Breast epithelium (tissue), 3 donors: ENCODE results near the gene ELMO2.

Experiments
- CTCF ChIP-seq, 3 donors: fragments of 450-650 bp; IDR thresholded peaks; one replicate each; pipeline ENCODE4 v1.5.1; 2016 to 2017; ENCODE audit warnings: antibody characterized with exemption in 3 of 3, mild to moderate bottlenecking in 3 of 3, moderate library complexity in 3 of 3
- POLR2AphosphoS5 ChIP-seq, 3 donors: sonication (generic); formaldehyde crosslinking; IDR thresholded peaks; one replicate each; pipeline ENCODE4 v1.6.1; 2017; ENCODE audit warnings: antibody characterized with exemption in 3 of 3

DNA sequence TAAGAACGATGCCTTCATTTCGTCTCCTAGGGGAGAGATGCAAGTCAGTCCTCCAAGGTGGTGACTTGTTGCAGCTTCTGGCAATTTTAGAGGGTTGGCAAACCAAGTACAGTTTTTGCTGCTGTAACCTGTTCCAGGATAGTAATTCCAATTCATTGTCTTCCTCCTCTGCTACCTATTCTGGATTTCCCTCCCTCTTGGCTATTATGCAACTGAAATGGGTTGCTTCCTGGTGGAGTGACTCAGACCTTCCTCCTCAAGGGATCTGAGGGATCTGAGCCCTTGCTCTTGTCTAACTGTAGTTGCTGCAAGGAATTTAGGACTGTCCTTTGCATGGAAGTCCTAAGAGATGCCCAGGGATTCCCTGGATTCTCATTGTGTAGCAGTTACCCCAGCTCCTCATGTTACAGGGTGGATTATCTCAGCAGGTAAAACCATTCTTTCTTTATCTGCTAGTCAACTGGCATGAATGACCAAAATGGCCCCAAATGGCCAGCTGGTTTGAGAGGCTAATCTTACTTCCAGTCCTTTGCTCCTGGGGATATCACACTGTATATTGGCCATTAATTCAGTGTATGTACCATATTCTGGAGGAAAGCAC lies 17.6 kb upstream of the ELMO2 start:
- no peak for TF ChIP-seq CTCF (IDR thresholded peaks at IDR 0.05)
- no peak for TF ChIP-seq POLR2AphosphoS5 (IDR thresholded peaks at IDR 0.05)
